Astrocyte (in vitro differentiated cells and primary cell): Measurements from ENCODE around the gene RGMB. TPM values are rescaled to one million over a fixed set of nuclear protein-coding genes. Genes with fewer than 3 reads are reported as not detected.

Experiments
- DNase-seq: peaks from one replicate; pipeline ENCODE4 v3.0.0-alpha.2; 2010; ENCODE audit warnings: low read depth
- FAIRE-seq: peaks from 2 replicates; lab custom pipeline; 2011; peaks lifted over from hg19 to GRCh38; lab: Jason Lieb, UNC
- H2AFZ ChIP-seq: 2 replicates; pipeline ENCODE4 v1.6.0; 2012; ENCODE audit warnings: low read depth, low read length, inconsistent platforms
- H3K27ac ChIP-seq: 2 replicates; pipeline ENCODE4 v1.5.1; 2011; ENCODE audit warnings: low read depth, low read length, inconsistent platforms
- H3K27me3 ChIP-seq: 2 replicates; pipeline ENCODE4 v1.6.0; 2011; ENCODE audit warnings: low read length, inconsistent platforms; ENCODE audit not compliant: insufficient read depth
- H3K36me3 ChIP-seq: 2 replicates; pipeline ENCODE4 v1.5.1; 2011; ENCODE audit warnings: low read length, inconsistent platforms; ENCODE audit not compliant: insufficient read depth
- H3K4me1 ChIP-seq: 2 replicates; pipeline ENCODE4 v1.5.1; 2011; ENCODE audit warnings: low read length, inconsistent platforms; ENCODE audit not compliant: insufficient read depth
- H3K4me2 ChIP-seq: 2 replicates; pipeline ENCODE4 v1.6.0; 2012; ENCODE audit warnings: low read length, inconsistent platforms
- H3K4me3 ChIP-seq: 2 replicates; pipeline ENCODE4 v1.5.1; 2011; ENCODE audit warnings: low read depth, mild to moderate bottlenecking, low read length, inconsistent platforms; ENCODE audit not compliant: insufficient read depth
- H3K79me2 ChIP-seq: 2 replicates; pipeline ENCODE4 v1.6.0; 2012; ENCODE audit warnings: mild to moderate bottlenecking, low read length, inconsistent platforms; ENCODE audit not compliant: insufficient read depth
- H3K9ac ChIP-seq: 2 replicates; pipeline ENCODE4 v1.6.0; 2012; ENCODE audit warnings: mild to moderate bottlenecking, low read length, inconsistent platforms
- H3K9me3 ChIP-seq: 2 replicates; pipeline ENCODE4 v1.5.1; 2012; ENCODE audit warnings: low read depth, mild to moderate bottlenecking, low read length, inconsistent platforms; ENCODE audit not compliant: insufficient read depth
- H4K20me1 ChIP-seq: 2 replicates; pipeline ENCODE4 v1.6.0; 2012; ENCODE audit warnings: low read length, inconsistent platforms; ENCODE audit not compliant: insufficient read depth
- H3K27ac Mint-ChIP-seq: one replicate; pipeline ENCODE4 v1.8.0; 2021; ENCODE audit warnings: mild to moderate bottlenecking, mixed read lengths; ENCODE audit not compliant: unreplicated experiment
- H3K27me3 Mint-ChIP-seq: one replicate; pipeline ENCODE4 v1.8.0; 2021; ENCODE audit warnings: low read depth, mixed read lengths; ENCODE audit not compliant: unreplicated experiment
- H3K36me3 Mint-ChIP-seq: one replicate; pipeline ENCODE4 v1.8.0; 2021; ENCODE audit warnings: low read depth, mixed read lengths; ENCODE audit not compliant: unreplicated experiment
- H3K4me1 Mint-ChIP-seq: one replicate; pipeline ENCODE4 v1.8.0; 2021; ENCODE audit warnings: low read depth, mixed read lengths; ENCODE audit not compliant: unreplicated experiment
- H3K4me3 Mint-ChIP-seq: one replicate; pipeline ENCODE4 v1.8.0; 2021; ENCODE audit warnings: mild to moderate bottlenecking, moderate library complexity, mixed read lengths; ENCODE audit not compliant: unreplicated experiment
- H3K9me3 Mint-ChIP-seq: one replicate; pipeline ENCODE4 v1.8.0; 2021; ENCODE audit warnings: mild to moderate bottlenecking, mixed read lengths; ENCODE audit not compliant: unreplicated experiment
- CTCF ChIP-seq: IDR thresholded peaks from 2 replicates; pipeline ENCODE4 v1.5.1; 2011; ENCODE audit warnings: low read depth, mild to moderate bottlenecking, inconsistent platforms, low read length, moderate library complexity; ENCODE audit not compliant: insufficient read depth
- EZH2 ChIP-seq: IDR thresholded peaks from 2 replicates; pipeline ENCODE4 v1.6.1; 2012; ENCODE audit warnings: mild to moderate bottlenecking, low read length, inconsistent platforms; ENCODE audit not compliant: insufficient read depth
- total RNA-seq: library from RNA; stranded (reverse); gene quantifications from 2 replicates; pipeline ENCODE4 v1.2.1, GENCODE V29; 2021

Gene RGMB
- total RNA-seq, 1 donor from 2014 or later, result 48.7 TPM

DNA sequence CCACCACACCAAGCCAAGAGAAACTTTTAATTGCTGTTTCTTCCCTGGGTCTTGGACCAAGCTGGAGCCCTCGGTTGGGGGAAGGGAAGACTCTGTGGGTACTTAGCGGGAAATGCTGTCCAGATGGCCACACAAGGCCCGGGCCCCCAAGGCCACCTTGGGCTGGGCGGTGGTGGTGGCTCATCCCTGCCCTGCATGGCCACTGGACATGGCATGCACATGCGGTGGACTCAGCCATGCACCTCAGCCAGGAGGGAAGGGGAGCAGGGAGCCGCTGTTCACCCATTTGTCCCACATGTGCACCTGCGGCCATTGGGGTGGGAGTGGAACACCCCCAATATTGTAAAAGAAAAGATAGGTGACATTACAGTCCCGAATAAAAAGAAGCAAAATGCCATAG is 72.4 kb downstream of the RGMB start:
- H3K36me3 Mint-ChIP-seq, result no peaks in the 10 kb centered on the region
- Histone ChIP-seq H3K9ac (no peak overlapping the region), H3K27me3 (no peaks in the 10 kb centered on the region), H3K27ac (no peak overlapping the region), H3K4me1 (no peaks in the 10 kb centered on the region), H3K9me3 (peaks cover 6% of the 10 kb centered on the region), H3K4me2 (no peak overlapping the region), H2AFZ (no peak overlapping the region), H4K20me1 (no peaks in the 10 kb centered on the region), H3K36me3 (no peaks in the 10 kb centered on the region), H3K79me2 (no peaks in the 10 kb centered on the region), H3K4me3 (no peak overlapping the region)
- H3K27ac Mint-ChIP-seq, result no peak overlapping the region
- peaks cover 9% of the 10 kb centered on the region for H3K4me1 Mint-ChIP-seq
- FAIRE-seq, result no peak
- H3K9me3 Mint-ChIP-seq, result peaks cover 12% of the 10 kb centered on the region
- H3K4me3 Mint-ChIP-seq, result no peak overlapping the region
- no peaks in the 10 kb centered on the region for H3K27me3 Mint-ChIP-seq
- DNase-seq, result no peak
- TF ChIP-seq EZH2 (no peak), CTCF (no peak)

Other genes with a start within 250 kb of the RGMB start
- gene CHD1, start 155.3 kb downstream of the RGMB start, total RNA-seq, result 38.6 and 39.0 TPM in 2 replicates